Upper lobe of right lung (tissue), 1 donor: ENCODE results near the gene CAV2. TPM values are rescaled to one million over a fixed set of nuclear protein-coding genes. Genes with fewer than 3 reads are reported as not detected.

Experiments used
- ATAC-seq: fragments of 200-7000 bp; cut with Tn5 transposase; one replicate; pipeline ENCODE4 v1.9.1; 2020; ENCODE audit warnings: mild to moderate bottlenecking, moderate library complexity
- DNase-seq: peaks from one replicate; pipeline ENCODE4 v3.0.0-alpha.2; 2020
- H3K27ac ChIP-seq: fragments of 200-600 bp; one replicate; pipeline ENCODE4 v1.8.0; 2022
- H3K27me3 ChIP-seq: fragments of 200-600 bp; one replicate; pipeline ENCODE4 v1.8.0; 2022; ENCODE audit warnings: mild to moderate bottlenecking
- H3K36me3 ChIP-seq: fragments of 200-600 bp; one replicate; pipeline ENCODE4 v1.8.0; 2022
- H3K4me1 ChIP-seq: fragments of 200-600 bp; one replicate; pipeline ENCODE4 v1.8.0; 2022
- H3K4me3 ChIP-seq: fragments of 200-600 bp; one replicate; pipeline ENCODE4 v1.8.0; 2022; ENCODE audit warnings: mild to moderate bottlenecking
- H3K9me3 ChIP-seq: fragments of 200-600 bp; one replicate; pipeline ENCODE4 v1.8.0; 2022
- intact Hi-C: fragments of 100-400 bp; cut with DNase I; formaldehyde crosslinking; loops from one replicate; pipeline ENCODE4 v1.11.0; 2022
- total RNA-seq: library from RNA; stranded (reverse); fragmentation: NEBNext Ultra II Directional; extraction: Animal tissue kit (Norgen Biotek cat#: 25700); gene quantifications from one replicate; pipeline ENCODE4 v1.2.1, GENCODE V29; 2021
- TF ChIP-seq, protein P1 (sequence below): fragments of 200-600 bp; IDR thresholded peaks from one replicate; pipeline ENCODE4 v1.8.0; 2022; ENCODE audit warnings: antibody characterized with exemption
- donor health status: DM: no; HTN: yes; CAD: no; lungs with severe emphysema.

Gene CAV2
- total RNA-seq, 1 donor from 2014 or later, result 192 TPM

DNA sequence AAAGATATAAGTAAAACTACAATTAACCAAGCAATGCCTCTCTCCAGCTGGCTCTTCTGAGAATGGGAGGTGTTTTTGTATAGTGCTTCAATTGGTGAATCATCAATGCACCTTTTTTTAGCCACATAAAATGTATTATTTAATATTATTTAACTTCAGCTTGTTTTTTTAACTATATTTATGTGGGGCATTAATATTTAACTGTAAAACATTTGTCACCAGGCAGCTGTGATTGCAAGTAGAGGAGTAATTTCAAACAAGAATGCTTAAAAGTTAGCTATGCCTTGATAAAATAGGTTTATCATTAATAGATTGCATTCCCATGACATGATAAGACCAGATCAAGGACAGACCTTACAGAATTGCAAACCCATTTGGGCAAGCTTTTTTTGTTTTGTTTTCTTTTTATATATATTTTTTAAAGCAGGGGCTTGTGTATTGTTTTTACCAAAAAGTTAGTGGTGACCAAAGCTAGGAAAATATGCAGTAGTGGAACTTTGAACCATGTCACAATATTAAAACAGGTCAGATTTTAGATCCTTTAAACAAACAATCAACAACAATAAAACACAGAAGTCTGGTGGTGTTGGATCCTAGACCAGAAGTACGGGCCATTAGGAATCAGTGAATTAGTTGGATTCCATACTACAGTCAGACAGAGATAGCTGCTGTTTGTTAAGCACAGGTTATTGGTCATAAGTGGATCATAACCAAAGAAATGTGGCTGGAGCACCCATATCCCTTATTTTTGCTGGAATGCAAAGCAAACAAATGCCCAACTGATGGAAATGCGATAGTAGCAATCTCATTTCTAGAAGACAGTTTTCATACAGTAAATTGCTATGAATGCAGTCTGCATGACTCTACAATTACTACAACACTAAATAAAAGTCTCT is 2.9 kb downstream of the CAV2 start:
- ATAC-seq (no peak), DNase-seq (no peak)
- intact Hi-C loops, result no loop called here
- Histone ChIP-seq H3K4me1 (no peaks in the 10 kb centered on the region), H3K4me3 (peak overlapping the region; percentile 77), H3K27me3 (no peaks in the 10 kb centered on the region), H3K27ac (peak overlapping the region; percentile 94), H3K36me3 (peaks cover 12% of the 10 kb centered on the region), H3K9me3 (no peaks in the 10 kb centered on the region)
- TF ChIP-seq, protein P1, sequence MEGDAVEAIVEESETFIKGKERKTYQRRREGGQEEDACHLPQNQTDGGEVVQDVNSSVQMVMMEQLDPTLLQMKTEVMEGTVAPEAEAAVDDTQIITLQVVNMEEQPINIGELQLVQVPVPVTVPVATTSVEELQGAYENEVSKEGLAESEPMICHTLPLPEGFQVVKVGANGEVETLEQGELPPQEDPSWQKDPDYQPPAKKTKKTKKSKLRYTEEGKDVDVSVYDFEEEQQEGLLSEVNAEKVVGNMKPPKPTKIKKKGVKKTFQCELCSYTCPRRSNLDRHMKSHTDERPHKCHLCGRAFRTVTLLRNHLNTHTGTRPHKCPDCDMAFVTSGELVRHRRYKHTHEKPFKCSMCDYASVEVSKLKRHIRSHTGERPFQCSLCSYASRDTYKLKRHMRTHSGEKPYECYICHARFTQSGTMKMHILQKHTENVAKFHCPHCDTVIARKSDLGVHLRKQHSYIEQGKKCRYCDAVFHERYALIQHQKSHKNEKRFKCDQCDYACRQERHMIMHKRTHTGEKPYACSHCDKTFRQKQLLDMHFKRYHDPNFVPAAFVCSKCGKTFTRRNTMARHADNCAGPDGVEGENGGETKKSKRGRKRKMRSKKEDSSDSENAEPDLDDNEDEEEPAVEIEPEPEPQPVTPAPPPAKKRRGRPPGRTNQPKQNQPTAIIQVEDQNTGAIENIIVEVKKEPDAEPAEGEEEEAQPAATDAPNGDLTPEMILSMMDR, result no peak

DNA sequence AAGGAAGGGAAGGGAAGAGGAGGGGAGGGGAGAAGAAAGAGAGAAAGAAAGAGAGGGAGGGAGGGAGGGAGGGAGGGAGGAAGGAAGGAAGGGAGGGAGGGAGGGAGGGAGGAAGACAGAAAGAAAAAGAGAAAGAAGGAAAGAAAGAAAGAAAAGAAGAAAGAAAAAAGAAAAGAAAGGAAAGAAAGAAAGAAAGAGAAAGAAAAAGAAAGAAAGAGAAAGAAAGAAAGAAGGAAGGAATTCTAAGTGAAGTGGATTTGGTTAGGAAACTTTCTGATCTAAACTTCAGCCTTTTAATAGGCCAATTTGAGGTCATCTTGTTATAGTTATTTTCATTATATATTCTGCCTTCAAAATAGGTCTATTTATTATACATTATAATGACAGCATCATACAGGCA is 4.3 kb downstream of the CAV2 start:
- no peaks in the 10 kb centered on the region for H3K27me3 ChIP-seq
- ATAC-seq (no peak), DNase-seq (no peak)
- H3K36me3 ChIP-seq, result peaks cover 16% of the 10 kb centered on the region
- H3K27ac ChIP-seq, result peak overlapping the region; percentile 12
- intact Hi-C loops, result no loop called here
- H3K9me3 ChIP-seq, result no peaks in the 10 kb centered on the region
- H3K4me3 ChIP-seq, result no peak overlapping the region
- TF ChIP-seq, protein P1, result no peak
- H3K4me1 ChIP-seq, result no peaks in the 10 kb centered on the region

DNA sequence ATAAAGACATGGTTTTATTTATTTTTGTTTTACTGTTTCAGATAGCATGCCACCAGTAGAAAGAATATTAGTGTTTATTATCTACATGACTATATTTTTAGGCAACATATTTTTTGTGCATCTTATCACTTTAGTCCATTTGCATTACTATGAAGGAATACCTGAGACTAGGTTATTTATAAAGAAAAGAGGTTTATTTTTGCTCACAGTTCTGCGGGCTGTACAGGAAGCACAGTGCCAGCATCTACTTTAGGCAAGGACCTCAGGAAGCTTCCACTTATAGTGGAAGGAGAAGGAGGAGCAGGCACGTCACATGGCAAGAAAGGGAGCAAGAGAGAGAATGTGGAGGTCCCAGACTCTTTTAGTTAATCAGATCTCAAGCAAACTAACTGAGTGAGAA is 5.7 kb downstream of the CAV2 start:
- TF ChIP-seq, protein P1, result no peak
- no peak for ATAC-seq
- intact Hi-C loops, result no loop called here
- Histone ChIP-seq H3K27me3 (no peaks in the 10 kb centered on the region), H3K4me3 (no peak overlapping the region), H3K9me3 (no peaks in the 10 kb centered on the region), H3K27ac (no peak overlapping the region), H3K4me1 (no peaks in the 10 kb centered on the region), H3K36me3 (peaks cover 16% of the 10 kb centered on the region)
- no peak for DNase-seq

DNA sequence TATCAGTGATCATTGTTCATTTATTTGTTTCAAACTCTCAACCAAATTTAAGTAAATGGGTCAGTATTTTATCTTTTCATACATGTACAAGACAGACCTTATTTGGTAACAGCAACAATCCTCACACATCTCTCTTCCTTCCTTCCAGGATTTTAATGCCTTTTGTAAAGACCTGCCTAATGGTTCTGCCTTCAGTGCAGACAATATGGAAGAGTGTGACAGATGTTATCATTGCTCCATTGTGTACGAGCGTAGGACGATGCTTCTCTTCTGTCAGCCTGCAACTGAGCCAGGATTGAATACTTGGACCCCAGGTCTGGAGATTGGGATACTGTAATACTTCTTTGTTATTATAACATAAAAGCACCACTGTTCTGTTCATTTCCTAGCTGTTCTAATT is 6.3 kb downstream of the CAV2 start:
- TF ChIP-seq, protein P1, result no peak
- intact Hi-C loops, result no loop called here
- H3K27me3 ChIP-seq, result no peaks in the 10 kb centered on the region
- peak overlapping the region; percentile 6 for H3K4me3 ChIP-seq
- DNase-seq, result no peak
- no peak for ATAC-seq
- H3K4me1 ChIP-seq, result peaks cover under 1% of the 10 kb centered on the region
- H3K9me3 ChIP-seq, result no peaks in the 10 kb centered on the region
- no peak overlapping the region for H3K27ac ChIP-seq
- peaks cover 16% of the 10 kb centered on the region for H3K36me3 ChIP-seq

DNA sequence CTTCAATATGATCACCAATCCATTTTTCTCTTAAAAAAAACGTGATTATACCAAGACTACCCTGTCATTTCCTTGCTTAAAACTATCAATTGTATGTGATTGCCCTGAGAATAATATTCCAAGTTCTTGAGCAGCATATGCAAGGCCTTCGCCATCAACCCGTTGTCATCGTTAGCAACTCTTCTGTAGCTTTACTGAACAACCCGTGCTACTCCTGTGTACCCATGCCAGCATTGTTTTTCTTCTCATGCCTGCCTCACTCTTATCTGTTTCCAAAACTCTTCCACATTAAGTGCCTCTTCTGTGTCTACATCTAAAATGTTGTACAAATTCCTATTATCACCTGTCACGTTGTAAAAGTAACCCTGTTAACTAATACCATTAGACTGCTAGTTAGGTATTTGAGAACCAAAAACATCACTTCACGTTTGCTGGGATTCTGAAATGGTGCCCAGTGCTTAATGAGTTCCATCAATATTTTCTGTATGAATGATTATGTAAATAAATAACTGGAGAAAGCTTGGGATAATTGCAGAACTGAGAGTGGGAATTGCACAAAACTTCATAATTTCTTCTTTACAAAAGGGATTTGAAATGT is 10.5 kb downstream of the CAV2 start:
- Histone ChIP-seq H3K4me3 (no peak overlapping the region), H3K4me1 (peaks cover 5% of the 10 kb centered on the region), H3K9me3 (no peaks in the 10 kb centered on the region), H3K27ac (no peak overlapping the region), H3K27me3 (no peaks in the 10 kb centered on the region), H3K36me3 (peaks cover 16% of the 10 kb centered on the region)
- ATAC-seq, result peak; percentile 48
- DNase-seq, result no peak
- TF ChIP-seq, protein P1, result no peak
- intact Hi-C loops, result no loop called here
